Fibroblast of villous mesenchyme (primary cell): Measurements from ENCODE around the gene TBC1D4. TPM values are rescaled to one million over a fixed set of nuclear protein-coding genes. Genes with fewer than 3 reads are reported as not detected.

Experiments used
- DNase-seq: peaks from one replicate; pipeline ENCODE4 v3.0.0-alpha.2; 2010; ENCODE audit warnings: low read depth
- H3K4me3 ChIP-seq: 2 replicates; pipeline ENCODE4 v1.5.1; 2011; ENCODE audit warnings: low read depth, mild to moderate bottlenecking, low read length
- total RNA-seq: library from RNA; depleted of rRNA; stranded (reverse); fragments of >200 nt; gene quantifications from 2 replicates; pipeline ENCODE4 v1.2.3, GENCODE V29; 2012
- TF ChIP-seq, protein P1 (sequence below): IDR thresholded peaks from 2 replicates; pipeline ENCODE4 v1.5.1; 2012; ENCODE audit warnings: low read depth, mild to moderate bottlenecking, low read length; ENCODE audit not compliant: insufficient read depth

TBC1D4 gene
- total RNA-seq, 1 donor: 34.5 TPM

DNA sequence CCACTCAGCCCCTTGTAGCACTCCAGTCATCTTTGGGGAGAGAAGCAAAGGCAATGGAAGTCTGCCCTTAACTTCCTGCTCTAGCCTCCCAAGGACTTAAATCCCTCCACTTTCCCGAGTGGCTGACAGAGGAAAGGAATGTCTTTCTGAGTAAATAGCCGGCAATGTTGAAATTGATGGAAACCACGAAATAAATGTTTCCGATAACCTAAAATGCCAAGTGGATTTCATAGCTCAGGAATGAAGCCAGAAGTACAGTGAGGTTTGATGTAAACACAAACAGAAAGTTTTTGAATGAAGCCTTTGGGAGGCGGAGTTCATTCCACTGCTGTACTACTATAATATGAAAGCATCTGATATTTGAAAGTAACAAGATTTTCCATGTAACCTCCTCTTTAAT, 14.0 kb upstream of the TBC1D4 start:
- TF ChIP-seq, protein P1, sequence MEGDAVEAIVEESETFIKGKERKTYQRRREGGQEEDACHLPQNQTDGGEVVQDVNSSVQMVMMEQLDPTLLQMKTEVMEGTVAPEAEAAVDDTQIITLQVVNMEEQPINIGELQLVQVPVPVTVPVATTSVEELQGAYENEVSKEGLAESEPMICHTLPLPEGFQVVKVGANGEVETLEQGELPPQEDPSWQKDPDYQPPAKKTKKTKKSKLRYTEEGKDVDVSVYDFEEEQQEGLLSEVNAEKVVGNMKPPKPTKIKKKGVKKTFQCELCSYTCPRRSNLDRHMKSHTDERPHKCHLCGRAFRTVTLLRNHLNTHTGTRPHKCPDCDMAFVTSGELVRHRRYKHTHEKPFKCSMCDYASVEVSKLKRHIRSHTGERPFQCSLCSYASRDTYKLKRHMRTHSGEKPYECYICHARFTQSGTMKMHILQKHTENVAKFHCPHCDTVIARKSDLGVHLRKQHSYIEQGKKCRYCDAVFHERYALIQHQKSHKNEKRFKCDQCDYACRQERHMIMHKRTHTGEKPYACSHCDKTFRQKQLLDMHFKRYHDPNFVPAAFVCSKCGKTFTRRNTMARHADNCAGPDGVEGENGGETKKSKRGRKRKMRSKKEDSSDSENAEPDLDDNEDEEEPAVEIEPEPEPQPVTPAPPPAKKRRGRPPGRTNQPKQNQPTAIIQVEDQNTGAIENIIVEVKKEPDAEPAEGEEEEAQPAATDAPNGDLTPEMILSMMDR: no peak
- H3K4me3 ChIP-seq: no peak overlapping the region
- DNase-seq: peak; percentile 84

DNA sequence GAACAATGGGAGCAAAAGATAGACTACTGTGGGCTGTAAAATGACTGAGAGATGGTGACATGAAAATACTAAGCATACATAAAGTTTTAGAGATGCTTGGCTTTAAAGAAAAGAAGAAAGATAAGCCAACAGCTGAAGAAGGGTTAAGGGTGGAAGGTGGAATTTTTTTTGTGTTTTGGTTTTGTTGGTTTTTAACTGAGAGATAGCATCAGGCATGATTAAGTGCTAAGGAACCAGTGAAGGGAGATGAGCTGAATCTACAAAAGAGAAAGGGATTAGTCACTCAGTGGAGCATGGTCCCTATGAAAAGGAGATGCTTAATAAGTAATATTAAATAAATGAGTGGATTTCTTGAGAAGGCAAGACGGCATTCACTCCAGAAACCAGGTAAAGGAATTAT, 12.5 kb upstream of the TBC1D4 start:
- TF ChIP-seq, protein P1: no peak
- peak; percentile 26 for DNase-seq
- H3K4me3 ChIP-seq: no peak overlapping the region

GRCh38 chr13:75493156-75493555, 11.2 kb upstream of the TBC1D4 start:
- TF ChIP-seq, protein P1: no peak
- H3K4me3 ChIP-seq: no peak overlapping the region
- no peak for DNase-seq

DNA sequence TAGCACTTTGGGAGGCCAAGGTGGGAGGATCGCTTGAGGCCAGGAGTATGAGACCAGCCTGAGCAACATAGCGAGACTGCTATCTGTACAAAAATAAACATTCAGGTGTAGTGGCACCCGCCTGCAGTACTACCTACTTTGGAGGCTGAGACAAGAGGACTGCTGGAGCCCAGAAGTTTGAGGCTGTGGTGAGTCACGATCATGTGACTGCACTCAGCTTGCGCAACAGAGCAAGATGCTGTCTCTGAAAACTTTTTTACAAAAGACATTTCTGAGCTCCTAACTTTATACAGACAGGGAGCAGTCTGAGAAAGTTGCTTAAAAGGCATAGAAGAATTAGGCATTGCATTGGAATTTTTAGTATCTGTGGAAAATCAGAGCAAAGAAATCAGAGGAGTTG, 10.4 kb upstream of the TBC1D4 start:
- no peak overlapping the region for H3K4me3 ChIP-seq
- DNase-seq: peak; percentile 38

DNA sequence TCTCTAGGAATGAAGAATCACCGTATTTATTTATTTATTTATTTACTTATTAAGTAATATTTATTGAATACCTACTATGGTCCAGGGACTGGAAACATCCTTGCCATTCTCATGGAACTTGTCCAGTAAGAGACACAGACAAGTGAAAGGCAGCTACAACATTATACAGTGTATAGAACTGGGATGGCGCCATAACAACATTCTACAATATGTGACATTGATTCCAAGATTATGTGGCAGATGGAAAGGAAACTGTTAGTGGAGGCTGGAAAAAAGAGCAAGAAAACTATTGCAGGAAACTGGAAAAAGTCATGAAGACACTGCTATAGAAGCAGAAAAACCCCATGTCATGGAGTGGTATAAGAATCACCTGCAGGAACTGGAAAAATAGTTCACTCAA, 9.4 kb upstream of the TBC1D4 start:
- no peak for DNase-seq
- TF ChIP-seq, protein P1: no peak
- no peak overlapping the region for H3K4me3 ChIP-seq

More for the DNA sequence above, 10.4 kb upstream of the TBC1D4 start:
- TF ChIP-seq, protein P1: no peak

- peak overlapping the region; percentile 43 for H3K4me3 ChIP-seq
- DNase-seq: peak; percentile 89
- TF ChIP-seq, protein P1: no peak
These were observed 7.7 kb upstream of the TBC1D4 start for GRCh38 chr13:75489502-75490263.
